Adrenal gland (tissue), 5 donors: ENCODE results near the gene GOLT1A.

Experiments used
- POLR2A ChIP-seq, 2 donors: fragments of 450-650 bp; IDR thresholded peaks; one replicate each; pipeline ENCODE4 v1.6.1; 2017; ENCODE audit warnings: antibody characterized with exemption in 2 of 2, mild to moderate bottlenecking in 2 of 2, moderate library complexity in 1 of 2
- TF ChIP-seq, protein P1 (sequence below), 6 experiments: fragments of 450-650 bp in 4 of 6; fragments of 200-600 bp in 2 of 6; sonication (generic) in 1 of 6; IDR thresholded peaks; 1 replicate in 5 of 6; 2 replicates in 1 of 6; pipeline versions ENCODE4 v1.5.1 to v1.8.0; 2016 to 2021; ENCODE audit warnings: antibody characterized with exemption in 6 of 6, mild to moderate bottlenecking in 2 of 6, moderate library complexity in 1 of 6
- donor health status: DM: no; HTN: no; CAD: no.

DNA sequence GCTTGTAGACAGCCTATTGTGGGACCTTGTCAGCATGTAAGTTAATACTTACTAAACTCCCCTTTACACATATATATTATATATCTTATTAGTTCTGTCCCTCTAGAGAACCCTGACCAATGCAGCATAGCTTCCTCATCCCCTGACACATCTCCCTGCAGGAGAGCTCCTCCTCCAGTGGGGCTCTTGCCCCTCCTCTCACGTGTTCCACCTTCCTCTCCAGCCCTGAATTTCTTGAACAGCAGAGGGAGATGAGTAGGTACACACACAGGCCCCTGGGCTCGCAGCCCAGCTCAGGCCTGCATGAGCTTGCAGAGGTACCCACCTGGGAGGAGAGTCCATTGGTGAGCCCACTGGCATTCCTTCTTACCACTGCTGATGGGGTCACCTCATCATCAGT is 27.3 kb upstream of the GOLT1A start:
- TF ChIP-seq, protein P1, sequence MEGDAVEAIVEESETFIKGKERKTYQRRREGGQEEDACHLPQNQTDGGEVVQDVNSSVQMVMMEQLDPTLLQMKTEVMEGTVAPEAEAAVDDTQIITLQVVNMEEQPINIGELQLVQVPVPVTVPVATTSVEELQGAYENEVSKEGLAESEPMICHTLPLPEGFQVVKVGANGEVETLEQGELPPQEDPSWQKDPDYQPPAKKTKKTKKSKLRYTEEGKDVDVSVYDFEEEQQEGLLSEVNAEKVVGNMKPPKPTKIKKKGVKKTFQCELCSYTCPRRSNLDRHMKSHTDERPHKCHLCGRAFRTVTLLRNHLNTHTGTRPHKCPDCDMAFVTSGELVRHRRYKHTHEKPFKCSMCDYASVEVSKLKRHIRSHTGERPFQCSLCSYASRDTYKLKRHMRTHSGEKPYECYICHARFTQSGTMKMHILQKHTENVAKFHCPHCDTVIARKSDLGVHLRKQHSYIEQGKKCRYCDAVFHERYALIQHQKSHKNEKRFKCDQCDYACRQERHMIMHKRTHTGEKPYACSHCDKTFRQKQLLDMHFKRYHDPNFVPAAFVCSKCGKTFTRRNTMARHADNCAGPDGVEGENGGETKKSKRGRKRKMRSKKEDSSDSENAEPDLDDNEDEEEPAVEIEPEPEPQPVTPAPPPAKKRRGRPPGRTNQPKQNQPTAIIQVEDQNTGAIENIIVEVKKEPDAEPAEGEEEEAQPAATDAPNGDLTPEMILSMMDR (IDR thresholded peaks at IDR 0.05): no peak
- no peak for TF ChIP-seq POLR2A (IDR thresholded peaks at IDR 0.05)
